OCI-LY1 (cell line): ENCODE data around the gene SACM1L.

Experiments used
- EZH2 ChIP-seq: fragments of 200-600 bp; sonication (generic), shearing (Covaris generic); IDR thresholded peaks from 2 replicates; pipeline ENCODE4 v1.8.0; 2017; ENCODE audit warnings: borderline replicate concordance, mixed run types, mild to moderate bottlenecking, antibody characterized with exemption, low read length, moderate library complexity, mixed read lengths
- TF ChIP-seq, protein P1 (sequence below): fragments of 200-600 bp; sonication (generic), shearing (Covaris generic); IDR thresholded peaks from 2 replicates; pipeline ENCODE4 v1.5.1; 2017; ENCODE audit warnings: mild to moderate bottlenecking, antibody characterized with exemption, low read length, moderate library complexity, mixed read lengths

DNA sequence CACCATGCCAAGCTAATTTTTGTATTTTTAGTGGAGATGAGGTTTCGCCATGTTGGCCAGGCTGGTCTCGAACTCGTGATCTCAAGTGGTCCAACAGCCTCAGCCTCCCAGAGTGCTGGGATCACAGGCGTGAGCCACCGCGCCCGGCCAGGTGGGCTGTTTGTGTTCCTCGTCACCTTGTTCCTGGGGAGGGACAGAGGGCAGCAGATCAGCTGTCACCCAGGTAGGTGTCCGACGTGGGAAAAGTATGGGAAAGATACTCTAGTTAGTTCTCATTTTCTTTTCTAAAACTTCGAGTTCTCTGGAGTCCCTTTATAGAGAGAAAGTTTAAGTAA, 28.7 kb upstream of the SACM1L start:
- TF ChIP-seq, protein P1, sequence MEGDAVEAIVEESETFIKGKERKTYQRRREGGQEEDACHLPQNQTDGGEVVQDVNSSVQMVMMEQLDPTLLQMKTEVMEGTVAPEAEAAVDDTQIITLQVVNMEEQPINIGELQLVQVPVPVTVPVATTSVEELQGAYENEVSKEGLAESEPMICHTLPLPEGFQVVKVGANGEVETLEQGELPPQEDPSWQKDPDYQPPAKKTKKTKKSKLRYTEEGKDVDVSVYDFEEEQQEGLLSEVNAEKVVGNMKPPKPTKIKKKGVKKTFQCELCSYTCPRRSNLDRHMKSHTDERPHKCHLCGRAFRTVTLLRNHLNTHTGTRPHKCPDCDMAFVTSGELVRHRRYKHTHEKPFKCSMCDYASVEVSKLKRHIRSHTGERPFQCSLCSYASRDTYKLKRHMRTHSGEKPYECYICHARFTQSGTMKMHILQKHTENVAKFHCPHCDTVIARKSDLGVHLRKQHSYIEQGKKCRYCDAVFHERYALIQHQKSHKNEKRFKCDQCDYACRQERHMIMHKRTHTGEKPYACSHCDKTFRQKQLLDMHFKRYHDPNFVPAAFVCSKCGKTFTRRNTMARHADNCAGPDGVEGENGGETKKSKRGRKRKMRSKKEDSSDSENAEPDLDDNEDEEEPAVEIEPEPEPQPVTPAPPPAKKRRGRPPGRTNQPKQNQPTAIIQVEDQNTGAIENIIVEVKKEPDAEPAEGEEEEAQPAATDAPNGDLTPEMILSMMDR = no peak
- TF ChIP-seq EZH2 = no peak
